ENCODE results near the gene ZCCHC3. TPM values are rescaled to one million over a fixed set of nuclear protein-coding genes. Genes with fewer than 3 reads are reported as not detected.

Gene ZCCHC3
- total RNA-seq, 1 experiment from 2014 or later, result 15.5 TPM

GRCh38 chr20:278607-279571 lies 18.5 kb upstream of the ZCCHC3 start:
- no peak for DNase-seq (ENCODE audit: low spot score)

GRCh38 chr20:284172-284571 lies 13.2 kb upstream of the ZCCHC3 start:
- no peak for DNase-seq (ENCODE audit: low spot score)

- DNase-seq (ENCODE audit: low spot score), result no peak
Observed at GRCh38 chr20:286508-286907, 10.9 kb upstream of the ZCCHC3 start.

- DNase-seq (ENCODE audit: low spot score), result peak; percentile 29
Observed at GRCh38 chr20:288956-289692, 8.2 kb upstream of the ZCCHC3 start.

- peak; percentile 8 for DNase-seq (ENCODE audit: low spot score)
Observed at GRCh38 chr20:289693-290083, 7.7 kb upstream of the ZCCHC3 start.

GRCh38 chr20:290084-290831 lies 7.1 kb upstream of the ZCCHC3 start, which contains the start of gene C20orf96:
TSS of gene C20orf96 (minus strand) at chr20:290750. CDS start at chr20:290610, 140 bp downstream.
- peak; percentile 97 for DNase-seq (ENCODE audit: low spot score)

- DNase-seq (ENCODE audit: low spot score), result no peak
Observed at GRCh38 chr20:294602-295001, 2.8 kb upstream of the ZCCHC3 start.

- DNase-seq (ENCODE audit: low spot score), result no peak
Observed at GRCh38 chr20:295804-296203, 1.6 kb upstream of the ZCCHC3 start.

- peak; percentile 74 for DNase-seq (ENCODE audit: low spot score)
Observed at GRCh38 chr20:297925-298775, 780 bp downstream of the ZCCHC3 start.

- DNase-seq (ENCODE audit: low spot score), result no peak
Observed at GRCh38 chr20:298776-299391, 1.5 kb downstream of the ZCCHC3 start.

- DNase-seq (ENCODE audit: low spot score), result no peak
Observed at GRCh38 chr20:300345-300990, 3.1 kb downstream of the ZCCHC3 start.

GRCh38 chr20:301886-302848 lies 4.8 kb downstream of the ZCCHC3 start:
- DNase-seq (ENCODE audit: low spot score), result no peak

GRCh38 chr20:305745-306144 lies 8.4 kb downstream of the ZCCHC3 start:
- DNase-seq (ENCODE audit: low spot score), result no peak

GRCh38 chr20:308427-309038 lies 11.2 kb downstream of the ZCCHC3 start:
- no peak for DNase-seq (ENCODE audit: low spot score)

- DNase-seq (ENCODE audit: low spot score), result no peak
Observed at GRCh38 chr20:309306-309840, 12.0 kb downstream of the ZCCHC3 start.

- DNase-seq (ENCODE audit: low spot score), result no peak
Observed at GRCh38 chr20:309841-310644, 12.7 kb downstream of the ZCCHC3 start.

GRCh38 chr20:310645-311044 lies 13.3 kb downstream of the ZCCHC3 start:
- DNase-seq (ENCODE audit: low spot score), result no peak
